Vagina (tissue), 2 donors: ENCODE data around the gene FEM1C.

Source experiments
- POLR2A ChIP-seq, 2 donors: fragments of 450-650 bp; IDR thresholded peaks; one replicate each; pipeline ENCODE4 v1.6.1; 2017; ENCODE audit warnings: antibody characterized with exemption in 2 of 2, mild to moderate bottlenecking in 2 of 2, moderate library complexity in 2 of 2
- POLR2AphosphoS5 ChIP-seq, 2 donors: sonication (generic); formaldehyde crosslinking; IDR thresholded peaks; one replicate each; pipeline ENCODE4 v1.9.0; 2017; ENCODE audit warnings: antibody characterized with exemption in 2 of 2, mild to moderate bottlenecking in 2 of 2, low read depth in 1 of 2; ENCODE audit not compliant: insufficient read depth in 1 of 2
- TF ChIP-seq, protein P1 (sequence below), 3 experiments: fragments of 450-650 bp in 2 of 3; fragments of 200-600 bp in 1 of 3; sonication (generic) in 1 of 3; IDR thresholded peaks; one replicate each; pipeline ENCODE4 v1.5.1; 2017 to 2019; ENCODE audit warnings: antibody characterized with exemption in 3 of 3, mild to moderate bottlenecking in 2 of 3, moderate library complexity in 2 of 3

DNA sequence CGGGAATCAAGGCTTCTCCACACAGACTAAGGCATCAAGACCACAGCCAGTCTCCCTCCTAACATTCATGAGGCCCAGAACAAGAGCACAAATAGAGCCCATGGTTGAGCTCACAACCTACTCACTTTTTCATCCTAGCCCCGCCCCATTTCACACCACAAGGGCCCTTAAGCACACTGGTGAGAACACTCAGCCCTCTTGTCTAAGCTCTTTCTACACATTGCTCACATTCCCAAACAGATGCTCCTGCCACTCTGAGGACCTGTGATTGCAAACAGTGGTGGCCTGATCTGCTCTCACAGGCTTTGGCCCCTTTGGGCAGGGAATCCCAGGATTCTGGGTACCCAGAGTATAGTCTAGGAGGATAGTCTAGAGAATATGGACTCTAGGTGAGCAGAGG lies 54.0 kb downstream of the FEM1C start:
- TF ChIP-seq, protein P1, sequence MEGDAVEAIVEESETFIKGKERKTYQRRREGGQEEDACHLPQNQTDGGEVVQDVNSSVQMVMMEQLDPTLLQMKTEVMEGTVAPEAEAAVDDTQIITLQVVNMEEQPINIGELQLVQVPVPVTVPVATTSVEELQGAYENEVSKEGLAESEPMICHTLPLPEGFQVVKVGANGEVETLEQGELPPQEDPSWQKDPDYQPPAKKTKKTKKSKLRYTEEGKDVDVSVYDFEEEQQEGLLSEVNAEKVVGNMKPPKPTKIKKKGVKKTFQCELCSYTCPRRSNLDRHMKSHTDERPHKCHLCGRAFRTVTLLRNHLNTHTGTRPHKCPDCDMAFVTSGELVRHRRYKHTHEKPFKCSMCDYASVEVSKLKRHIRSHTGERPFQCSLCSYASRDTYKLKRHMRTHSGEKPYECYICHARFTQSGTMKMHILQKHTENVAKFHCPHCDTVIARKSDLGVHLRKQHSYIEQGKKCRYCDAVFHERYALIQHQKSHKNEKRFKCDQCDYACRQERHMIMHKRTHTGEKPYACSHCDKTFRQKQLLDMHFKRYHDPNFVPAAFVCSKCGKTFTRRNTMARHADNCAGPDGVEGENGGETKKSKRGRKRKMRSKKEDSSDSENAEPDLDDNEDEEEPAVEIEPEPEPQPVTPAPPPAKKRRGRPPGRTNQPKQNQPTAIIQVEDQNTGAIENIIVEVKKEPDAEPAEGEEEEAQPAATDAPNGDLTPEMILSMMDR (IDR thresholded peaks at IDR 0.05), result no peak
- TF ChIP-seq POLR2AphosphoS5 (IDR thresholded peaks at IDR 0.05; ENCODE audit: insufficient read depth in 1 of 2, low read depth in 1 of 2) (no peak), POLR2A (IDR thresholded peaks at IDR 0.05) (no peak)
